GM18505 (cell line): Measurements from ENCODE around the gene PLXNC1.

Source experiments
- ATAC-seq: cut with Tn5 transposase; IDR thresholded peaks from one replicate; pipeline ENCODE4 v1.9.1; 2021; ENCODE audit not compliant: unreplicated experiment
- POLR2A ChIP-seq: IDR thresholded peaks from 4 replicates; pipeline ENCODE4 v1.6.1; 2011; ENCODE audit warnings: borderline replicate concordance; ENCODE audit not compliant: insufficient read depth, insufficient read length; ENCODE audit errors: extremely low read depth

The PLXNC1 gene

GRCh38 chr12:94242901-94243300 is 94.5 kb downstream of the PLXNC1 start:
- no peak for ATAC-seq
- no peak for TF ChIP-seq POLR2A

GRCh38 chr12:94244165-94245133 is 96.1 kb downstream of the PLXNC1 start:
- ATAC-seq = peak; percentile 58

GRCh38 chr12:94245631-94246383 is 97.4 kb downstream of the PLXNC1 start:
- no peak for TF ChIP-seq POLR2A
- ATAC-seq = no peak

More at GRCh38 chr12:94244165-94245133, 96.1 kb downstream of the PLXNC1 start:
- no peak for TF ChIP-seq POLR2A

DNA sequence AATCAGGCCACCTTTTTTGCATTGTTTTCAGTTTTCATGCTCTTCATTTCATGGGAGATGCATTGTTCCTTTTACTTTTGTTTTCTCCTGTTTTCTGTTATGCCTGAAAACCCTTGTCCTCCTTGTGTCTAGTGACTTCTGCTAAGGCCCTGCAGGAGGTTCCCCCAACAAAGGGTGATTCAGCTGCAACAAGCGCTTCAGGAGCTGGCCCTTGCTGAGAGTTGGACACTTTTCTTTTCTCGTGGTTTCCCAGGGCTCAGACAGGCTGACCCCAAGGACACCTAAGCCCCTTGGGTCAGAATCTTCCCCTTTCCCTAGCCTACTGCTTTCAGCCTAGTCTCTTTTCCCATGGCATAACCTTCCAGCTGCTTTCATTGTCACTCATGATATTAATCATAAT is 98.9 kb downstream of the PLXNC1 start:
- TF ChIP-seq POLR2A = no peak
- no peak for ATAC-seq

- no peak for TF ChIP-seq POLR2A
Measured at GRCh38 chr12:94248582-94248981, 100.2 kb downstream of the PLXNC1 start.

GRCh38 chr12:94250130-94250529 is 101.8 kb downstream of the PLXNC1 start:
- ATAC-seq = no peak
- TF ChIP-seq POLR2A = no peak

More at GRCh38 chr12:94248582-94248981, 100.2 kb downstream of the PLXNC1 start:
- ATAC-seq = no peak

DNA sequence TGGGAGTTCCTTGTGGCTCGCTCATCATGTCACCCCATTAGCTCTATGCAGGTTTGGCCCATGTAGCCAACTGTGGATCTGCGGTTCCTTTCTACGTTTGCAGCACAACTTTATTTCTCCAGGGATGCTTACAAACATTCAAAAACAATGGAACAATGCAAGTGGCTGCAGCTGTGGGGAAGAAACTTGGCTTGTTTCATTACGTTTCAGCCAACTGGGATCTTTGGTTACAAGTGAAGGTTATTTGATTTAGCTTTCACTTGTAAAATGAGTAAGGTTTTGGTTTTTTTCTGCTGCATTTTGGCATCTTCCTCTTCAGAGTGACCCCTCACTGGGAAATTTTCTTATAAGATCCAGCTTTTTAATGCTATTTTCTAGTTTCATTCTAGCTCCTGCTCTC is 105.9 kb downstream of the PLXNC1 start:
- TF ChIP-seq POLR2A = no peak
- ATAC-seq = no peak

DNA sequence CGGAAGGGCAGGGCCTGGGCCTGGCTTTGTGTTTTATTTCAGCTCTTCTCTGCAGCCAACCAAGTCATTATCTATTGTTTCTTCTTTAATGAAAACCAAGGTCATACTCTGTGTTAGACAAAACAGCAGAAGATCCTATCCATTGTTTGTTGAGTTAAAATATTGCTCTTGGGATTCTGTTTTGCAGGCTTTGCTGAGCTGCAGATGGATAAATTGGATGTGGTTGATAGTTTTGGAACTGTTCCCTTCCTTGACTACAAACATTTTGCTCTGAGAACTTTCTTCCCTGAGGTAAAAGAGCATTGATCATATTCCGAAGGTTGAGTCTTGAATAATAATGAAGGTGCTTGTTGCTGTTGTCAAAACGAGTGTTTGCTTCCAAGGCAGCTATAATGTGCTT is 106.6 kb downstream of the PLXNC1 start:
- no peak for ATAC-seq
- no peak for TF ChIP-seq POLR2A

DNA sequence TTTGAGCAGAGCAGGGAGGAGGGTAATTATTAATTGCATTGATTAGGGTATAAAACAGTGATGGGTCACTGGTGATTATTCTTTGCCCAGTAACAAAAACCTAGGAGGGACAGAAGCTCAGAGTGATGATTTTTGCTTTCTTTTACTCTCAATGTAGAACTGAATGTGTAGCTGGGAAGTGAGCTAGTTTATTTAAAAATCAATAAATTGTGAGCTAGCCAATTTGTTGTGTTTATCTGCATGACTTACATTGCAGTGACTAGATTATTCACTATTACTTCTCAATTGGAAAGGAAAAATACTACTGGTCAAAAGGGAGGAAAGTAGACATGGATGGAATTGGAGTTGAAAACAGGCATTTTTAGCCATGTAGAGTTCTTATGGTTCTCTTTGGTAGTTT is 107.1 kb downstream of the PLXNC1 start:
- no peak for TF ChIP-seq POLR2A
- no peak for ATAC-seq

GRCh38 chr12:94258593-94258992 is 110.2 kb downstream of the PLXNC1 start:
- ATAC-seq = no peak
- no peak for TF ChIP-seq POLR2A

- ATAC-seq = no peak
- no peak for TF ChIP-seq POLR2A
Measured at GRCh38 chr12:94260017-94260416, 111.6 kb downstream of the PLXNC1 start.

GRCh38 chr12:94260717-94261116 is 112.3 kb downstream of the PLXNC1 start:
- ATAC-seq = no peak
- TF ChIP-seq POLR2A = no peak

- TF ChIP-seq POLR2A = no peak
- ATAC-seq = no peak
Measured at GRCh38 chr12:94261119-94261518, 112.7 kb downstream of the PLXNC1 start.
